HFF-Myc (cell line): Measurements from ENCODE around the gene CEP162.
"Not testable (repeated sequence)": the region's sequence is repeated elsewhere in the genome, so short reads cannot be mapped to it uniquely, and the experiment has no call there.

Source experiments
- DNase-seq: peaks from one replicate; pipeline ENCODE4 v3.0.0-alpha.2; 2011; ENCODE audit warnings: low read depth; ENCODE audit errors: extremely low read depth
- H3K4me3 ChIP-seq: replicated peaks from 2 replicates; pipeline ENCODE4 v1.5.1; 2011; ENCODE audit warnings: low read depth, mild to moderate bottlenecking, control low read depth, low read length
- CTCF ChIP-seq: IDR thresholded peaks from 2 replicates; pipeline ENCODE4 v1.5.1; 2012; ENCODE audit warnings: mild to moderate bottlenecking, low read depth, low read length, control low read depth; ENCODE audit errors: missing control alignments

Gene CEP162

DNA sequence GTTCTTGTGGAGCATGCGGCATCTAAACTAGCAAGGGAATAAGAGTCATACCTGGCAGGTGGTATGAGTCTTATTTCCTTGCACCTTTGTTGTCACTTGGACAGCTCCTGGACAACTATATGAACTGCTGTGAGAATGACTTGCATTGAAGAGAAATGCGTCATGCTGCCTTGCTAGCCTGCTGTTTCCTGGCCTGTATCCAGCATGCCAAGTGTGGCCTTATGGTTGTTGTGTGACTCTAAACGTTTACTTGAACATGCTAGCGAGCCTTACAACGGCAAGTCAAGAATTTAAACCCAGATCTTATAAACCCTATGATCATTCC, 90.4 kb downstream of the CEP162 start:
- no peak overlapping the region for H3K4me3 ChIP-seq
- DNase-seq = no peak
- TF ChIP-seq CTCF = no peak

- no peak for DNase-seq
- no peak overlapping the region for H3K4me3 ChIP-seq
- TF ChIP-seq CTCF = no peak
Observed at GRCh38 chr6:84136364-84137050, 90.9 kb downstream of the CEP162 start.

- no peak for DNase-seq
- no peak overlapping the region for H3K4me3 ChIP-seq
- no peak for TF ChIP-seq CTCF
Observed at GRCh38 chr6:84135291-84135690, 92.2 kb downstream of the CEP162 start.

GRCh38 chr6:84133385-84133784, 94.1 kb downstream of the CEP162 start:
- not testable (repeated sequence) for DNase-seq, H3K4me3 ChIP-seq

- not testable (repeated sequence) for DNase-seq, H3K4me3 ChIP-seq
Observed at GRCh38 chr6:84129588-84129987, 97.9 kb downstream of the CEP162 start.

DNA sequence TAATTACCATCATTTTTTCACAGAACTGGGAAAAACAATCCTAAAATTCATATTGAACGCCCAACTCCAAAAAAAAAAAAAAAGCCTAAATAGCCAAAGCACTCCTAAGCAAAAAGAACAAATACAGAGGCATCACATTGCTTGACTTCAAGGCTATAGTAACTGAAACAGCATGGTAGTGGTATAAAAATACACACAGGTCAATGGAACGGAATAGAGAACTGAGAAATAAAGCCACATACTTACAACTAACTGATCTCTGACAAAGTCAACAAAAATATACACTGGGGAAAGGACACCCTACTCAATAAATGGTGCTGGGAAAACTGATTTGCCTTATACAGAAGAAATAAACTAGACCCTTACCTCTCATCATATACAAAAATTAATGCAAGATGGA, 104.3 kb downstream of the CEP162 start:
- no peak for TF ChIP-seq CTCF

DNA sequence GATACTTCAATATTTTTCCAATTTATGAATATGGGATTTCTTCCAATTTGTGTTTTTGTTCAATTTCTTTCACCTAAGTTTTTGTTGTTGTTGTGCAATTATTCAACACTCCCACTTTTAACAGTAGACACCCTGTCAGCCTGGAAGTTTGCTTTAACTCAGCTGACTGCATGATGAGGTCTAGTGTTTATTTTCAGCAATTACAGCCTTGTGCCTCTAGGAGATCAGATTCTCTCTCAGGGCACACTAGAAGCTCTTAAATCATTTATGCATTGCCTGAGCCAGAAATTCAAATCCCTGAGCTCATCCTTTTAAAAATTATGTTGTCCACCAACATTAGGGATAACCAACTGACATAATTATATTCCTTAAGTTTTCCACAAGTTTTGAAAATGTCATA, 108.2 kb downstream of the CEP162 start:
- H3K4me3 ChIP-seq = no peak overlapping the region
- TF ChIP-seq CTCF = no peak
- DNase-seq = no peak

More for the DNA sequence above, 104.3 kb downstream of the CEP162 start:
- no peak overlapping the region for H3K4me3 ChIP-seq
- no peak for DNase-seq

DNA sequence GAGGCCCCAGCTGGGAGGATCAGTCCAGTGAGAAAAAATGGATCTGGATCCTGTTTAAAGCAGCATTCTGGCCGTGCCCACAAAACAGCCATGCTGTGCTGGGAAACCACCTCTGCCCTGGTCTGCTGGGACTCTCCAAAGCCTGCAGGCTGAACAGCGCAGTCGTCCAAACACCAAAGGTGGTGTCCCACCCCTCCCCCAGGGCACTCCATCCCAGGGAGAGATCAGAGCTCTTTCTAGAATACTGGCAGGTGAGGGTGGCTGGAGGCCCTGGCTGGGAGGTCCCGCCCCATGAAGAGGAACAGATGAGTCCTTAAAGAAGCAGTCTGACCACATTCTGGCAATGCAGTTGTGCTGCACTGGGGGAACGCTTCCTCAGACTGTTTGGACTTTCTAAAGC, 109.3 kb downstream of the CEP162 start:
- H3K4me3 ChIP-seq = no peak overlapping the region
- DNase-seq = no peak
- TF ChIP-seq CTCF = no peak

DNA sequence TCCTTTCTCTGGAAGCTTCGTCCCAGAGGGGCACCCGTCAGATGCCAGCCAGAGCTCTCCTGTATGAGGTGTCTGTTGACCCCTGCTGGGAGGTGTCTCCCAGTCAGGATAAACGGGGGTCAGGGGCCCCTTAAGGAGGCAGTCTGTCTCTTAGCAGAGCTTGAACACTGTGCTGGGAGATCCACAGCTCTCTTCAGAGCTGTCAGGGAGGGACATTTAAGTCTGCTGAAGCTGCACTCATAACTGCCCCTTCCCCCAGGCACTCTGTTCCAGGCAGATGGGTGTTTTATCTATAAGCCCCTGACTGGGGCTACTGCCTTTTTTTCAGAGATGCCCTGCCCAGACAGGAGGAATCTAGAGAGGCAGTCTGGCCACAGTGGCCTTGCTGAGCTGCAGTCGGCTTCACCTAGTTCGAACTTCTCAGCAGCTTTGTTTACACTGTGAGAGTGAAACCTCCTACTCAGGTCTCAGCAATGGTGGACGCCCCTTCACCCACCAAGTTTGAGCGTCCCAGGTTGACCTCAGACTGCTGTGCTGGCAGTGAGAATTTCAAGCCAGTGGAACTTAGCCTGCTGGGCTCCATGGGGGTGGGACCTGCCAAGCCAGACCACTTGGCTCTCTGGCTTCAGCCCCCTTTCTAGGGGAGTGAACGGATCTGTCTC, 112.4 kb downstream of the CEP162 start:
- DNase-seq = not testable (repeated sequence)

GRCh38 chr6:84111351-84111750, 116.1 kb downstream of the CEP162 start:
- not testable (repeated sequence) for DNase-seq, H3K4me3 ChIP-seq

More for the DNA sequence above, 112.4 kb downstream of the CEP162 start:
- H3K4me3 ChIP-seq = not testable (repeated sequence)
